ENCODE data around the gene BTG3.

DNA sequence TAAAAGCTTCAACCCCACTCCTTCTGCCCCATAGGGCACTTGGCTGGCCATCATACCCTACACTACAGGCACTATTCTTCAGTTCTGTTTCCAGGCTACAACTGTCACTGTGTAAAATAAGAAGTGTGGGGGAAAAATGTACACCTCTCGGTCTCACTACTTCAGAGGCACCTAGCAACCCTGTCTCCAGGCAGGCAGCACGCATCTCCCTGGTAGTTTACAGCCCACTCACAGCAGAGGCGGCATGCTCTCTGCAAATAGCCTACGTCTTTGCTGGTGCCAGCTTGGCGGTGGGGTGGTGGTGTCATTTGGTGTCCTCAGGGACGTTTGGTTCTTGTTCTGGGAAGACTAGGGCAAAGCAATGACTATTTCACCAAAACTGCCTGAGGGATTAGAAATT lies 48.2 kb upstream of the BTG3 start:
- TF ChIP-seq, protein P1, sequence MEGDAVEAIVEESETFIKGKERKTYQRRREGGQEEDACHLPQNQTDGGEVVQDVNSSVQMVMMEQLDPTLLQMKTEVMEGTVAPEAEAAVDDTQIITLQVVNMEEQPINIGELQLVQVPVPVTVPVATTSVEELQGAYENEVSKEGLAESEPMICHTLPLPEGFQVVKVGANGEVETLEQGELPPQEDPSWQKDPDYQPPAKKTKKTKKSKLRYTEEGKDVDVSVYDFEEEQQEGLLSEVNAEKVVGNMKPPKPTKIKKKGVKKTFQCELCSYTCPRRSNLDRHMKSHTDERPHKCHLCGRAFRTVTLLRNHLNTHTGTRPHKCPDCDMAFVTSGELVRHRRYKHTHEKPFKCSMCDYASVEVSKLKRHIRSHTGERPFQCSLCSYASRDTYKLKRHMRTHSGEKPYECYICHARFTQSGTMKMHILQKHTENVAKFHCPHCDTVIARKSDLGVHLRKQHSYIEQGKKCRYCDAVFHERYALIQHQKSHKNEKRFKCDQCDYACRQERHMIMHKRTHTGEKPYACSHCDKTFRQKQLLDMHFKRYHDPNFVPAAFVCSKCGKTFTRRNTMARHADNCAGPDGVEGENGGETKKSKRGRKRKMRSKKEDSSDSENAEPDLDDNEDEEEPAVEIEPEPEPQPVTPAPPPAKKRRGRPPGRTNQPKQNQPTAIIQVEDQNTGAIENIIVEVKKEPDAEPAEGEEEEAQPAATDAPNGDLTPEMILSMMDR (IDR thresholded peaks at IDR 0.05; ENCODE audit: low read depth, low read length, poor library complexity, severe bottlenecking) = no peak
- no peak for TF ChIP-seq EZH2phosphoT487 (IDR thresholded peaks at IDR 0.05; ENCODE audit: borderline replicate concordance, low read length)
